NCI-H1694 treated with DMSO at 0.1 percent for 48 hours (cell line): ENCODE data around the gene LAMA5.

Experiments
- DNase-seq: peaks from one replicate; lab custom pipeline; 2025; lab: John Stamatoyannopoulos, UW

The LAMA5 gene

GRCh38 chr20:62317167-62317655 lies 49.9 kb downstream of the LAMA5 start:
- DNase-seq: no peak

- DNase-seq: no peak
Measured at GRCh38 chr20:62316331-62317166, 50.6 kb downstream of the LAMA5 start.

- no peak for DNase-seq
Measured at GRCh38 chr20:62315773-62316172, 51.3 kb downstream of the LAMA5 start.

GRCh38 chr20:62314711-62315302 lies 52.3 kb downstream of the LAMA5 start:
- DNase-seq: no peak

GRCh38 chr20:62314339-62314638 lies 52.8 kb downstream of the LAMA5 start:
- no peak for DNase-seq

GRCh38 chr20:62313460-62314338 lies 53.4 kb downstream of the LAMA5 start:
- DNase-seq: no peak

GRCh38 chr20:62313021-62313420 lies 54.1 kb downstream of the LAMA5 start:
- no peak for DNase-seq

- no peak for DNase-seq
Measured at GRCh38 chr20:62312662-62312977, 54.5 kb downstream of the LAMA5 start.

GRCh38 chr20:62311832-62312661 lies 55.1 kb downstream of the LAMA5 start:
- no peak for DNase-seq

GRCh38 chr20:62311150-62311549 lies 56.0 kb downstream of the LAMA5 start:
- no peak for DNase-seq

GRCh38 chr20:62310757-62311121 lies 56.4 kb downstream of the LAMA5 start:
- DNase-seq: no peak

- no peak for DNase-seq
Measured at GRCh38 chr20:62309947-62310756, 57.0 kb downstream of the LAMA5 start.

- DNase-seq: no peak
Measured at GRCh38 chr20:62309198-62309944, 57.7 kb downstream of the LAMA5 start.

- no peak for DNase-seq
Measured at GRCh38 chr20:62308102-62308822, 58.9 kb downstream of the LAMA5 start.

- no peak for DNase-seq
Measured at GRCh38 chr20:62307226-62308101, 59.6 kb downstream of the LAMA5 start.

GRCh38 chr20:62306414-62307187 lies 60.5 kb downstream of the LAMA5 start:
- no peak for DNase-seq

- no peak for DNase-seq
Measured at GRCh38 chr20:62305765-62306413, 61.2 kb downstream of the LAMA5 start.
